Ovary (tissue), 9 donors: ENCODE results near the gene ASRGL1. TPM values are rescaled to one million over a fixed set of nuclear protein-coding genes. Genes with fewer than 3 reads are reported as not detected.
A peak's percentile ranks its signal among the peaks of the same experiment; 100 is the strongest.
"Not testable (repeated sequence)": the region's sequence is repeated elsewhere in the genome, so short reads cannot be mapped to it uniquely, and the experiment has no call there.

Experiments
- DNase-seq, 5 donors: peaks; one replicate each; pipeline ENCODE4 v3.0.0-alpha.2; 2019 to 2020
- H3K27ac ChIP-seq, 2 donors: fragments of 200-600 bp; one replicate each; pipeline versions ENCODE4 v1.5.1 to v1.8.0; 2019 to 2022
- H3K27me3 ChIP-seq: fragments of 200-600 bp; one replicate; pipeline ENCODE4 v1.8.0; 2022
- H3K36me3 ChIP-seq: fragments of 200-600 bp; sonication (generic); one replicate; pipeline ENCODE4 v1.5.1; 2019
- H3K4me1 ChIP-seq: one replicate; pipeline ENCODE4 v1.8.1; 2013; ENCODE audit warnings: mild to moderate bottlenecking, moderate library complexity; ENCODE audit not compliant: insufficient read depth
- H3K4me3 ChIP-seq: fragments of 200-600 bp; sonication (generic); one replicate; pipeline ENCODE4 v1.5.1; 2017
- H3K9me3 ChIP-seq, 2 donors: fragments of 200-600 bp in 1 of 2; sonication (generic) in 1 of 2; one replicate each; pipeline versions ENCODE4 v1.5.1 to v1.8.1; 2013 to 2019; ENCODE audit warnings: mild to moderate bottlenecking in 1 of 2, moderate library complexity in 1 of 2
- CTCF ChIP-seq, 3 donors: fragments of 450-650 bp in 2 of 3; fragments of 200-600 bp in 1 of 3; IDR thresholded peaks; one replicate each; pipeline versions ENCODE4 v1.5.1 to v1.8.0; 2016 to 2022; ENCODE audit warnings: antibody characterized with exemption in 3 of 3, mild to moderate bottlenecking in 1 of 3
- EP300 ChIP-seq: sonication (generic); formaldehyde crosslinking; IDR thresholded peaks from one replicate; pipeline ENCODE4 v1.6.1; 2017; ENCODE audit warnings: antibody characterized with exemption
- POLR2A ChIP-seq: fragments of 450-650 bp; IDR thresholded peaks from one replicate; pipeline ENCODE4 v1.6.1; 2017; ENCODE audit warnings: antibody characterized with exemption, mild to moderate bottlenecking, moderate library complexity
- WGBS, 3 donors: extraction: QIAGEN DNeasy Blood & Tissue Kit in 1 of 3; methylation state at CpG; one replicate each; pipeline versions ENCODE4 v1.1.5 to v1.1.7; 2013 to 2017; 5-methylcytosine and 5-hydroxymethylcytosine counted together
- intact Hi-C, 4 donors: fragments of 100-400 bp; cut with DNase I; formaldehyde crosslinking; loops; one replicate each; pipeline versions ENCODE4 v1.11.0 to v1.15.1; 2022 to 2023
- polyA plus RNA-seq, 2 donors: library from polyadenylated mRNA; stranded (reverse); fragments of 200-250 nt in 1 of 2; fragments of 350-450 nt in 1 of 2; fragmentation: Illumina TruSeq in 1 of 2; extraction: RNeasy Lipid Tissue Mini Kit (QIAGEN cat#74804) in 1 of 2; gene quantifications; one replicate each; pipeline ENCODE4 v1.2.3, GENCODE V29; 2013 to 2014
- total RNA-seq, 7 donors: library from RNA; depleted of rRNA in 2 of 7; stranded (reverse); fragments of >200 nt in 2 of 7; fragmentation: NEBNext Ultra II Directional in 3 of 7; extraction: Animal tissue kit (Norgen Biotek cat#: 25700) in 3 of 7; gene quantifications; one replicate each; pipeline versions ENCODE4 v1.1.0 to v1.2.4, GENCODE V29; 2016 to 2023
- donor health status: DM: no; HTN: no; CAD: no; lungs with moderate emphysema.
- donor health status: DM: no; HTN: no; CAD: no.
- donor health status: Bipolar disorder and iron deficiency.
- donor health status: DM: yes; HTN: yes; CAD: no.
- donor health status: DM: no; HTN: no; CAD: no.
- donor health status: DM: yes; HTN: yes; CAD: no.

Gene ASRGL1
- total and polyA plus RNA-seq, 9 donors = 1.6 to 143 (median 9.8) TPM

GRCh38 chr11:62338218-62338617, 970 bp downstream of the ASRGL1 start:
- intact Hi-C loops = no loop called here
- Histone ChIP-seq H3K9me3 (no peaks in the 10 kb centered on the region), H3K36me3 (no peaks in the 10 kb centered on the region), H3K27me3 (no peaks in the 10 kb centered on the region), H3K27ac (no peak overlapping the region), H3K4me3 (peak overlapping the region; percentile 46), H3K4me1 (peaks cover 5% of the 10 kb centered on the region)
- no peak for DNase-seq
- TF ChIP-seq POLR2A = no peak
- TF ChIP-seq CTCF (IDR thresholded peaks at IDR 0.05) = no peak
- TF ChIP-seq EP300 = no peak
- WGBS, 3 donors = 32 to 43% (median 35%) methylated on average over 1 of the region's 1 CpG

GRCh38 chr11:62340269-62340901, 3.1 kb downstream of the ASRGL1 start:
- no peak overlapping the region for H3K4me3 ChIP-seq
- 40 to 58% (median 42%) methylated on average over 6 of the region's 6 CpGs for WGBS, 3 donors
- H3K4me1 ChIP-seq = peaks cover 5% of the 10 kb centered on the region
- H3K27ac ChIP-seq = no peak overlapping the region
- H3K36me3 ChIP-seq = no peaks in the 10 kb centered on the region
- no peaks in the 10 kb centered on the region for H3K27me3 ChIP-seq
- peak; percentile 16 to 46 (median 40) for DNase-seq
- no peak for TF ChIP-seq EP300
- peak in 2 of 3 donors; percentile 21 to 29 for TF ChIP-seq CTCF (IDR thresholded peaks at IDR 0.05)
- no peak for TF ChIP-seq POLR2A
- no peaks in the 10 kb centered on the region for H3K9me3 ChIP-seq
- intact Hi-C loops = no loop called here

- no peaks in the 10 kb centered on the region for H3K27me3 ChIP-seq
- peaks cover 5% of the 10 kb centered on the region for H3K4me1 ChIP-seq
- H3K9me3 ChIP-seq = no peaks in the 10 kb centered on the region
- no peaks in the 10 kb centered on the region for H3K36me3 ChIP-seq
- H3K4me3 ChIP-seq = no peak overlapping the region
- TF ChIP-seq POLR2A (no peak), EP300 (no peak), CTCF (IDR thresholded peaks at IDR 0.05) (no peak)
- 80 to 83% (median 81%) methylated on average over 4 of the region's 4 CpGs for WGBS, 3 donors
- H3K27ac ChIP-seq = no peak overlapping the region
- intact Hi-C loops = no loop called here
- no peak for DNase-seq
These were observed 4.3 kb downstream of the ASRGL1 start for GRCh38 chr11:62341588-62341987.

GRCh38 chr11:62343646-62344190, 6.5 kb downstream of the ASRGL1 start:
- intact Hi-C loops, H3K36me3 ChIP-seq, H3K27me3 ChIP-seq, DNase-seq, H3K4me3 ChIP-seq, H3K9me3 ChIP-seq, H3K27ac ChIP-seq, H3K4me1 ChIP-seq: not testable (repeated sequence)
- 92 to 93% (median 93%) methylated on average over 7 of the region's 7 CpGs for WGBS, 3 donors

- no peaks in the 10 kb centered on the region for H3K36me3 ChIP-seq
- intact Hi-C loops = no loop called here
- H3K27ac ChIP-seq = no peak overlapping the region
- 79 to 84% (median 81%) methylated on average over 1 of the region's 1 CpG for WGBS, 3 donors
- no peaks in the 10 kb centered on the region for H3K27me3 ChIP-seq
- no peak for DNase-seq
- TF ChIP-seq POLR2A (no peak), EP300 (no peak), CTCF (IDR thresholded peaks at IDR 0.05) (no peak)
- no peaks in the 10 kb centered on the region for H3K9me3 ChIP-seq
- no peak overlapping the region for H3K4me3 ChIP-seq
- no peaks in the 10 kb centered on the region for H3K4me1 ChIP-seq
These were observed 7.0 kb downstream of the ASRGL1 start for GRCh38 chr11:62344210-62344609.
